ENCODE data around the gene KPNA6. TPM values are rescaled to one million over a fixed set of nuclear protein-coding genes. Genes with fewer than 3 reads are reported as not detected.

KPNA6 gene
- total and polyA plus RNA-seq, 9 of the 15 experiments (the other 6 are each of a cell fraction or from before 2014, with no cell fraction given), result 20.1 to 54.6 (median 32.2) TPM

DNA sequence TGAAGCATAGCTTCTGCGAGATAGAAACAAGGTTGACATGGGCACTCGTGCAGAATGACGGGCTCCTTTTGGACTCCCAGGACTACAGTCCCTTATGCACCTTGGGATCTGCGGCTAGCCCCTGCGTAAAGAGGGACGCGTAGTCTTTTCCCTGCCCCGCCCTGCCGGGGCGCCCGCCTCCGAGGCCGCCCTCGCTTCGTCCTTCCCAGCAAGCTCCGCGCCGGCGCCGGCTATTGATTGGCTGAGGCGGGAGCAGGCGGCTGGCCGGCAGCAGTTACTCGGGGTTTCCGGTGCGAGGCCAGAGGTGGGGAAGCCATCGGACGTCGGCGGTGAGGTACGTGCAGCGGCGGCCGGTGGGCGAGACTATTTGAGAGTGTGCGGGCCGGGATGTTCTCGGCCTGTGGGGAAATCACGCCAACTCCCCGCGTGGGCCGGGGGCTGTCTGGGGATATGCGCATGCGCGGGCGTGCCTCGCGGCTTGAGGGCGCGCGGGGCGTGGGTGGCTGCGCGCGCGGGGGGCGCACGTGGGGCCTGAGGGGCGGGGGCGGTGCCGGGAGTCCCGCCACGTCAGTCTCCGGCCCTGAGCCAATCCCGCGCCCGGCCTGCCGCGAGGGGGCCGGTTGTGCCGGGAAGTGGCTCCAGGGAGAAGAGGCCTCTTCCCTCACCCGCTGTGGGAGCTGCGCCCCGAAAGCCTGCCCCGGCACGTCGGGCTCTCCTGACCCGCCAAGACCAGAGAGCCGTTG lies 71.8 kb downstream of the KPNA6 start, which contains the start of gene TXLNA (continued):
- TF ChIP-seq, protein P1, sequence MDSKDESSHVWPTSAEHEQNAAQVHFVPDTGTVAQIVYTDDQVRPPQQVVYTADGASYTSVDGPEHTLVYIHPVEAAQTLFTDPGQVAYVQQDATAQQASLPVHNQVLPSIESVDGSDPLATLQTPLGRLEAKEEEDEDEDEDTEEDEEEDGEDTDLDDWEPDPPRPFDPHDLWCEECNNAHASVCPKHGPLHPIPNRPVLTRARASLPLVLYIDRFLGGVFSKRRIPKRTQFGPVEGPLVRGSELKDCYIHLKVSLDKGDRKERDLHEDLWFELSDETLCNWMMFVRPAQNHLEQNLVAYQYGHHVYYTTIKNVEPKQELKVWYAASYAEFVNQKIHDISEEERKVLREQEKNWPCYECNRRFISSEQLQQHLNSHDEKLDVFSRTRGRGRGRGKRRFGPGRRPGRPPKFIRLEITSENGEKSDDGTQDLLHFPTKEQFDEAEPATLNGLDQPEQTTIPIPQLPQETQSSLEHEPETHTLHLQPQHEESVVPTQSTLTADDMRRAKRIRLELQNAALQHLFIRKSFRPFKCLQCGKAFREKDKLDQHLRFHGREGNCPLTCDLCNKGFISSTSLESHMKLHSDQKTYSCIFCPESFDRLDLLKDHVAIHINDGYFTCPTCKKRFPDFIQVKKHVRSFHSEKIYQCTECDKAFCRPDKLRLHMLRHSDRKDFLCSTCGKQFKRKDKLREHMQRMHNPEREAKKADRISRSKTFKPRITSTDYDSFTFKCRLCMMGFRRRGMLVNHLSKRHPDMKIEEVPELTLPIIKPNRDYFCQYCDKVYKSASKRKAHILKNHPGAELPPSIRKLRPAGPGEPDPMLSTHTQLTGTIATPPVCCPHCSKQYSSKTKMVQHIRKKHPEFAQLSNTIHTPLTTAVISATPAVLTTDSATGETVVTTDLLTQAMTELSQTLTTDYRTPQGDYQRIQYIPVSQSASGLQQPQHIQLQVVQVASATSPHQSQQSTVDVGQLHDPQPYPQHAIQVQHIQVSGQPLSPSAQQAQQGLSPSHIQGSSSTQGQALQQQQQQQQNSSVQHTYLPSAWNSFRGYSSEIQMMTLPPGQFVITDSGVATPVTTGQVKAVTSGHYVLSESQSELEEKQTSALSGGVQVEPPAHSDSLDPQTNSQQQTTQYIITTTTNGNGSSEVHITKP (IDR thresholded peaks at IDR 0.05; ENCODE audit: partially characterized antibody), result peak; percentile 90
- TF ChIP-seq ELF2 (CRISPR knock-in tag; IDR thresholded peaks at IDR 0.05) (peak; percentile 67; the same call in 1 of the 2 replicates), ARID2 (IDR thresholded peaks at IDR 0.05) (no peak), KAT7 (CRISPR knock-in tag; IDR thresholded peaks at IDR 0.05; ENCODE audit: borderline replicate concordance) (peak; percentile 52; the same call in 1 of the 2 replicates), HDAC2 (IDR thresholded peaks at IDR 0.05) (no peak), ZNF75A (CRISPR knock-in tag; IDR thresholded peaks at IDR 0.05) (0 out of 2 replicates have a peak, but pooled peaks have one; percentile 6), RBBP5 (IDR thresholded peaks at IDR 0.05; ENCODE audit: borderline replicate concordance, insufficient read depth, low read length, poor library complexity, severe bottlenecking) (peak; percentile 84), SMARCC2 (IDR thresholded peaks at IDR 0.05; ENCODE audit: low read depth) (no peak), PRPF4 (IDR thresholded peaks at IDR 0.05; ENCODE audit: insufficient read depth, low read depth, low read length, poor library complexity, severe bottlenecking) (peak; percentile 56), SIN3B (IDR thresholded peaks at IDR 0.05; ENCODE audit: low read depth) (peak; percentile 77), PTRF (tag; IDR thresholded peaks at IDR 0.05) (no peak)
- TF ChIP-seq, protein P2, sequence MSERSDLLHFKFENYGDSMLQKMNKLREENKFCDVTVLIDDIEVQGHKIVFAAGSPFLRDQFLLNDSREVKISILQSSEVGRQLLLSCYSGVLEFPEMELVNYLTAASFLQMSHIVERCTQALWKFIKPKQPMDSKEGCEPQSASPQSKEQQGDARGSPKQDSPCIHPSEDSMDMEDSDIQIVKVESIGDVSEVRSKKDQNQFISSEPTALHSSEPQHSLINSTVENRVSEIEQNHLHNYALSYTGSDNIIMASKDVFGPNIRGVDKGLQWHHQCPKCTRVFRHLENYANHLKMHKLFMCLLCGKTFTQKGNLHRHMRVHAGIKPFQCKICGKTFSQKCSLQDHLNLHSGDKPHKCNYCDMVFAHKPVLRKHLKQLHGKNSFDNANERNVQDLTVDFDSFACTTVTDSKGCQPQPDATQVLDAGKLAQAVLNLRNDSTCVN (CRISPR knock-in tag; IDR thresholded peaks at IDR 0.05), result no peak
- TF ChIP-seq, protein P3, sequence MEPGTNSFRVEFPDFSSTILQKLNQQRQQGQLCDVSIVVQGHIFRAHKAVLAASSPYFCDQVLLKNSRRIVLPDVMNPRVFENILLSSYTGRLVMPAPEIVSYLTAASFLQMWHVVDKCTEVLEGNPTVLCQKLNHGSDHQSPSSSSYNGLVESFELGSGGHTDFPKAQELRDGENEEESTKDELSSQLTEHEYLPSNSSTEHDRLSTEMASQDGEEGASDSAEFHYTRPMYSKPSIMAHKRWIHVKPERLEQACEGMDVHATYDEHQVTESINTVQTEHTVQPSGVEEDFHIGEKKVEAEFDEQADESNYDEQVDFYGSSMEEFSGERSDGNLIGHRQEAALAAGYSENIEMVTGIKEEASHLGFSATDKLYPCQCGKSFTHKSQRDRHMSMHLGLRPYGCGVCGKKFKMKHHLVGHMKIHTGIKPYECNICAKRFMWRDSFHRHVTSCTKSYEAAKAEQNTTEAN (CRISPR knock-in tag; IDR thresholded peaks at IDR 0.05), result no peak
- TF ChIP-seq, protein P4, sequence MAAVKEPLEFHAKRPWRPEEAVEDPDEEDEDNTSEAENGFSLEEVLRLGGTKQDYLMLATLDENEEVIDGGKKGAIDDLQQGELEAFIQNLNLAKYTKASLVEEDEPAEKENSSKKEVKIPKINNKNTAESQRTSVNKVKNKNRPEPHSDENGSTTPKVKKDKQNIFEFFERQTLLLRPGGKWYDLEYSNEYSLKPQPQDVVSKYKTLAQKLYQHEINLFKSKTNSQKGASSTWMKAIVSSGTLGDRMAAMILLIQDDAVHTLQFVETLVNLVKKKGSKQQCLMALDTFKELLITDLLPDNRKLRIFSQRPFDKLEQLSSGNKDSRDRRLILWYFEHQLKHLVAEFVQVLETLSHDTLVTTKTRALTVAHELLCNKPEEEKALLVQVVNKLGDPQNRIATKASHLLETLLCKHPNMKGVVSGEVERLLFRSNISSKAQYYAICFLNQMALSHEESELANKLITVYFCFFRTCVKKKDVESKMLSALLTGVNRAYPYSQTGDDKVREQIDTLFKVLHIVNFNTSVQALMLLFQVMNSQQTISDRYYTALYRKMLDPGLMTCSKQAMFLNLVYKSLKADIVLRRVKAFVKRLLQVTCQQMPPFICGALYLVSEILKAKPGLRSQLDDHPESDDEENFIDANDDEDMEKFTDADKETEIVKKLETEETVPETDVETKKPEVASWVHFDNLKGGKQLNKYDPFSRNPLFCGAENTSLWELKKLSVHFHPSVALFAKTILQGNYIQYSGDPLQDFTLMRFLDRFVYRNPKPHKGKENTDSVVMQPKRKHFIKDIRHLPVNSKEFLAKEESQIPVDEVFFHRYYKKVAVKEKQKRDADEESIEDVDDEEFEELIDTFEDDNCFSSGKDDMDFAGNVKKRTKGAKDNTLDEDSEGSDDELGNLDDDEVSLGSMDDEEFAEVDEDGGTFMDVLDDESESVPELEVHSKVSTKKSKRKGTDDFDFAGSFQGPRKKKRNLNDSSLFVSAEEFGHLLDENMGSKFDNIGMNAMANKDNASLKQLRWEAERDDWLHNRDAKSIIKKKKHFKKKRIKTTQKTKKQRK (IDR thresholded peaks at IDR 0.05; ENCODE audit: borderline replicate concordance, low read depth, low read length), result no peak
- TF ChIP-seq, protein P5, sequence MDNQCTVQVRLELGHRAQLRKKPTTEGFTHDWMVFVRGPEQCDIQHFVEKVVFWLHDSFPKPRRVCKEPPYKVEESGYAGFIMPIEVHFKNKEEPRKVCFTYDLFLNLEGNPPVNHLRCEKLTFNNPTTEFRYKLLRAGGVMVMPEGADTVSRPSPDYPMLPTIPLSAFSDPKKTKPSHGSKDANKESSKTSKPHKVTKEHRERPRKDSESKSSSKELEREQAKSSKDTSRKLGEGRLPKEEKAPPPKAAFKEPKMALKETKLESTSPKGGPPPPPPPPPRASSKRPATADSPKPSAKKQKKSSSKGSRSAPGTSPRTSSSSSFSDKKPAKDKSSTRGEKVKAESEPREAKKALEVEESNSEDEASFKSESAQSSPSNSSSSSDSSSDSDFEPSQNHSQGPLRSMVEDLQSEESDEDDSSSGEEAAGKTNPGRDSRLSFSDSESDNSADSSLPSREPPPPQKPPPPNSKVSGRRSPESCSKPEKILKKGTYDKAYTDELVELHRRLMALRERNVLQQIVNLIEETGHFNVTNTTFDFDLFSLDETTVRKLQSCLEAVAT (IDR thresholded peaks at IDR 0.05), result no peak; a peak in 1 of 4 replicates
